Esophagus squamous epithelium (tissue), 4 donors: ENCODE measurements around the gene PIGA.

Experiments
- CTCF ChIP-seq, 6 experiments: fragments of 450-650 bp in 4 of 6; fragments of 200-600 bp in 2 of 6; sonication (generic) in 2 of 6; IDR thresholded peaks; one replicate each; pipeline ENCODE4 v1.5.1; 2016 to 2019; ENCODE audit warnings: antibody characterized with exemption in 6 of 6, mild to moderate bottlenecking in 4 of 6, moderate library complexity in 4 of 6
- POLR2A ChIP-seq, 4 donors: fragments of 450-650 bp; IDR thresholded peaks; one replicate each; pipeline ENCODE4 v1.6.1; 2017; ENCODE audit warnings: antibody characterized with exemption in 4 of 4, mild to moderate bottlenecking in 4 of 4, moderate library complexity in 3 of 4

GRCh38 chrX:15336023-15336413, 695 bp upstream of the PIGA start:
- TF ChIP-seq CTCF (IDR thresholded peaks at IDR 0.05) (no peak), POLR2A (IDR thresholded peaks at IDR 0.05) (no peak)
